Sigmoid colon (tissue), 7 donors: Measurements from ENCODE around the gene MYH7. TPM values are rescaled to one million over a fixed set of nuclear protein-coding genes. Genes with fewer than 3 reads are reported as not detected.

ENCODE experiments used
- DNase-seq: peaks from one replicate; pipeline ENCODE4 v3.0.0-alpha.2; 2019
- H3K27ac ChIP-seq, 4 donors: fragments of 200-600 bp; sonication (generic); one replicate each; pipeline ENCODE4 v1.5.1; 2016 to 2019; ENCODE audit warnings: mild to moderate bottlenecking in 1 of 4
- H3K27me3 ChIP-seq, 3 donors: fragments of 200-600 bp; sonication (generic); one replicate each; pipeline ENCODE4 v1.5.1; 2019; ENCODE audit warnings: mild to moderate bottlenecking in 1 of 3
- H3K36me3 ChIP-seq, 4 donors: fragments of 200-600 bp; sonication (generic); one replicate each; pipeline ENCODE4 v1.5.1; 2016 to 2019
- H3K4me1 ChIP-seq, 4 donors: fragments of 200-600 bp; sonication (generic); one replicate each; pipeline ENCODE4 v1.5.1; 2017 to 2019
- H3K4me3 ChIP-seq, 4 donors: fragments of 200-600 bp; sonication (generic); one replicate each; pipeline ENCODE4 v1.5.1; 2017 to 2019; ENCODE audit warnings: mild to moderate bottlenecking in 2 of 4, moderate library complexity in 1 of 4
- H3K9me3 ChIP-seq, 4 donors: fragments of 200-600 bp in 3 of 4; sonication (generic) in 3 of 4; one replicate each; pipeline versions ENCODE4 v1.5.1 to v1.6.1; 2013 to 2019
- EP300 ChIP-seq, 4 donors: sonication (generic); formaldehyde crosslinking; IDR thresholded peaks; one replicate each; pipeline ENCODE4 v1.6.1; 2017; ENCODE audit warnings: antibody characterized with exemption in 4 of 4
- POLR2A ChIP-seq, 2 donors: fragments of 450-650 bp; IDR thresholded peaks; one replicate each; pipeline ENCODE4 v1.6.1; 2016; ENCODE audit warnings: antibody characterized with exemption in 2 of 2, mild to moderate bottlenecking in 2 of 2, moderate library complexity in 2 of 2
- POLR2AphosphoS5 ChIP-seq, 4 donors: sonication (generic); formaldehyde crosslinking; IDR thresholded peaks; one replicate each; pipeline ENCODE4 v1.6.1; 2017; ENCODE audit warnings: antibody characterized with exemption in 4 of 4
- WGBS, 2 donors: extraction: QIAGEN DNeasy Blood & Tissue Kit; methylation state at CpG; one replicate each; pipeline ENCODE4 v1.1.7; 2013; 5-methylcytosine and 5-hydroxymethylcytosine counted together
- intact Hi-C: fragments of 100-400 bp; cut with DNase I; formaldehyde crosslinking; loops from one replicate; pipeline ENCODE4 v1.15.1; 2023
- polyA plus RNA-seq, 3 donors: library from polyadenylated mRNA; stranded (reverse); fragments of 200-250 nt; gene quantifications; one replicate each; pipeline ENCODE4 v1.2.3, GENCODE V29; 2013
- total RNA-seq, 4 donors: library from RNA; depleted of rRNA; stranded (reverse); fragments of >200 nt; gene quantifications; one replicate each; pipeline ENCODE4 v1.1.0, GENCODE V29; 2016
- TF ChIP-seq, protein P1 (sequence below), 4 experiments: fragments of 450-650 bp in 3 of 4; fragments of 200-600 bp in 1 of 4; IDR thresholded peaks; one replicate each; pipeline ENCODE4 v1.5.1; 2016 to 2019; ENCODE audit warnings: antibody characterized with exemption in 4 of 4, mild to moderate bottlenecking in 3 of 4, moderate library complexity in 2 of 4
- donor health status: healthy with polysubstance abuse.
- donor health status: Bipolar disorder and iron deficiency.
- donor health status: healthy.

The MYH7 gene
- total and polyA plus RNA-seq, 7 donors, result under 0.01 to 11.6 (median 0.28) TPM; not detected in 2

DNA sequence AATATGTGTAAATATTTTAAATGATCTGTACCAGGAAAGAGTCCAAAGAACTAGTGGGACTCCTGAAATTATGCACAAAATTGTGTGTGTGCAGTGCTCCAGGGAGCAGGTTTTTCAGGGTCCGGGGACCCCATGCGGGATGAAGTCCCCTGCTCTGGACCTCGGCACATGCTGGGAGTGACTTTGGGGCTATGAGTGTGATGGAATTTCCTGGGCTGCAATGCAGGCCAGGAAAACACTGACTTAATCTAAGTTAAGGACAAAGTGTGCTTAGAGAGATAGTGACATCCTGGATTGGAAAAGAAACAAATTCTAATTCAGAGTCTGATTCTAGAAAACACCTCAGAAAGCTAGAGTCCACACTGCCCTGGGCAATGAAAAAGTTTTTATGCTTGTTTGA is 21.2 kb downstream of the MYH7 start:
- 72% methylated on average over 3 of the region's 3 CpGs for WGBS, 2 donors
- Histone ChIP-seq H3K27me3 (no peaks in the 10 kb centered on the region), H3K27ac (no peak overlapping the region), H3K4me3 (no peak overlapping the region), H3K36me3 (no peaks in the 10 kb centered on the region), H3K4me1 (no peaks in the 10 kb centered on the region), H3K9me3 (no peaks in the 10 kb centered on the region)
- no peak for DNase-seq
- TF ChIP-seq POLR2A (IDR thresholded peaks at IDR 0.05), result no peak
- TF ChIP-seq EP300 (IDR thresholded peaks at IDR 0.05), result no peak
- TF ChIP-seq, protein P1, sequence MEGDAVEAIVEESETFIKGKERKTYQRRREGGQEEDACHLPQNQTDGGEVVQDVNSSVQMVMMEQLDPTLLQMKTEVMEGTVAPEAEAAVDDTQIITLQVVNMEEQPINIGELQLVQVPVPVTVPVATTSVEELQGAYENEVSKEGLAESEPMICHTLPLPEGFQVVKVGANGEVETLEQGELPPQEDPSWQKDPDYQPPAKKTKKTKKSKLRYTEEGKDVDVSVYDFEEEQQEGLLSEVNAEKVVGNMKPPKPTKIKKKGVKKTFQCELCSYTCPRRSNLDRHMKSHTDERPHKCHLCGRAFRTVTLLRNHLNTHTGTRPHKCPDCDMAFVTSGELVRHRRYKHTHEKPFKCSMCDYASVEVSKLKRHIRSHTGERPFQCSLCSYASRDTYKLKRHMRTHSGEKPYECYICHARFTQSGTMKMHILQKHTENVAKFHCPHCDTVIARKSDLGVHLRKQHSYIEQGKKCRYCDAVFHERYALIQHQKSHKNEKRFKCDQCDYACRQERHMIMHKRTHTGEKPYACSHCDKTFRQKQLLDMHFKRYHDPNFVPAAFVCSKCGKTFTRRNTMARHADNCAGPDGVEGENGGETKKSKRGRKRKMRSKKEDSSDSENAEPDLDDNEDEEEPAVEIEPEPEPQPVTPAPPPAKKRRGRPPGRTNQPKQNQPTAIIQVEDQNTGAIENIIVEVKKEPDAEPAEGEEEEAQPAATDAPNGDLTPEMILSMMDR (IDR thresholded peaks at IDR 0.05), result no peak
- no peak for TF ChIP-seq POLR2AphosphoS5 (IDR thresholded peaks at IDR 0.05)
- intact Hi-C loops, result no loop called here

DNA sequence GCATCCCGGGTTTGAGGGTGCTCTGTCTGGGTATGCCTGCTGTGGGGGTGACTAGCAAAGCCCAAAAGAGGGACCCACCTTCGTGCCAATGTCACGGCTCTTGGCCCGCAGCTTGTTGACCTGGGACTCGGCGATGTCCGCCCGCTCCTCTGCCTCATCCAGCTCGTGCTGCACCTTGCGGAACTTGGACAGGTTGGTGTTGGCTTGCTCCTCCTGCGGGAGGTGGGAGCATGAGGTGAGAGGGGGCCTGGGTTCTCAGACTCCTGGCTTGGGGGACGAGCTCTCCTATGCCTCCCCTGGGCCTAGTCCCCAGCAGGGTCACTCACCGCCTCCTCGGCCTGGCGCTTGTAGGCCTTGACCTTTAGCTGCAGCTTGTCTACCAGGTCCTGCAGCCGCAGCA is 21.8 kb downstream of the MYH7 start:
- intact Hi-C loops, result no loop called here

DNA sequence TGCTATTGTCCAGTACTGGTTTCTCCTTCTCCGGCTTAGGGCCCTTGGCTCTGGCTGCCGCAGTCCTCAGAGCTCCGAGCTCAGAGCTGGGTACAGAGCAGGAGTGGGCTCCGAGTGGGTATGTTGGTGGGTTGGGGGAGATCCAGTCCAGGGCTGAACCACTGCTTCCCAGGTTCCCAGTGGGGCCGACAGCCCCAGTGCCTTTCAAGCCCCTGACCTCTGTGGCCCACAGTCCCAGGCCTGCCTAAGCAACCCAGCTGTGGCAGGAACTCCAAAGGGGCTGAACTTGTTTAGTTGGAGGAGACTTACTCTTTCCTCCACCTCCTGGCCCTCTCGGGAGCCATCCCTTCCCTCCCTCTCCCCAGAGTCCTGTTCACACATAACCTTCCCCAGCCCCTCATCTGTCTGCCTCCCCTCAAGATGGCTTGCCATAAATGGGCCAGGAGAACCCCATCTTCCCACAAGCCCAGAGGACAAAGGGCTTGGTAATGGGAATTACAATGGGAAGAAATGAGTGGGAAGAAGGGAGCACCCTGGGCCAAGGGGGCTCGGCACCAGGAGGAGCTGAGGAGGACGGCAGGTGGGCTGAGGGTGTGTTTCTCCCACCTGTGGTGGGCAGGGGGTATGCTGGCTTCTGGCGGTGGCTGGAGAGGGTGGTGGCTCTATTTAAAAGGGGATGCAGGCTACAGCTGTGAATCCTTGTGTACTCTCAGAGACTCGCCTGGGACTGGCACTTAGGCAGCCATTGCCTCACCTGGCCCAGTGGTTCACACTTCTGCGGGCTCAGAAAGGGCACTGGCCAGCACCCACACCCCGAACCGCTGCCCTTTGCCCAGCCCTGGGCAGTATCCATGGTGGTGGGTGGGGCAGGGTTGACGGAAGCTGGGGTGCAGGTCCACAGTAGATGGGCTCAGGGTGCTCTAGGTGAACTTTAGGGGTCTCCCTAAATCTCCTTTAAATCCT is 23.6 kb downstream of the MYH7 start:
- Histone ChIP-seq H3K36me3 (no peaks in the 10 kb centered on the region), H3K4me3 (no peak overlapping the region), H3K9me3 (no peaks in the 10 kb centered on the region), H3K27me3 (peaks cover 0 to under 1% (median 0%) of the 10 kb centered on the region in 3 donors), H3K4me1 (no peaks in the 10 kb centered on the region), H3K27ac (no peak overlapping the region)
- 67 to 85% methylated on average over 14 of the region's 14 CpGs for WGBS, 2 donors
- intact Hi-C loops, result no loop called here
- TF ChIP-seq POLR2AphosphoS5 (IDR thresholded peaks at IDR 0.05) (no peak), EP300 (IDR thresholded peaks at IDR 0.05) (no peak), POLR2A (IDR thresholded peaks at IDR 0.05) (no peak)
- TF ChIP-seq, protein P1 (IDR thresholded peaks at IDR 0.05), result no peak
- no peak for DNase-seq

More for the DNA sequence above, 21.8 kb downstream of the MYH7 start:
- 92 to 93% methylated on average over 16 of the region's 16 CpGs for WGBS, 2 donors
- no peak for DNase-seq
- Histone ChIP-seq H3K36me3 (no peaks in the 10 kb centered on the region), H3K9me3 (no peaks in the 10 kb centered on the region), H3K27ac (no peak overlapping the region), H3K4me1 (no peaks in the 10 kb centered on the region), H3K4me3 (no peak overlapping the region), H3K27me3 (no peaks in the 10 kb centered on the region)
- TF ChIP-seq, protein P1 (IDR thresholded peaks at IDR 0.05), result no peak
- no peak for TF ChIP-seq POLR2A (IDR thresholded peaks at IDR 0.05)
- TF ChIP-seq POLR2AphosphoS5 (IDR thresholded peaks at IDR 0.05), result no peak
- no peak for TF ChIP-seq EP300 (IDR thresholded peaks at IDR 0.05)

DNA sequence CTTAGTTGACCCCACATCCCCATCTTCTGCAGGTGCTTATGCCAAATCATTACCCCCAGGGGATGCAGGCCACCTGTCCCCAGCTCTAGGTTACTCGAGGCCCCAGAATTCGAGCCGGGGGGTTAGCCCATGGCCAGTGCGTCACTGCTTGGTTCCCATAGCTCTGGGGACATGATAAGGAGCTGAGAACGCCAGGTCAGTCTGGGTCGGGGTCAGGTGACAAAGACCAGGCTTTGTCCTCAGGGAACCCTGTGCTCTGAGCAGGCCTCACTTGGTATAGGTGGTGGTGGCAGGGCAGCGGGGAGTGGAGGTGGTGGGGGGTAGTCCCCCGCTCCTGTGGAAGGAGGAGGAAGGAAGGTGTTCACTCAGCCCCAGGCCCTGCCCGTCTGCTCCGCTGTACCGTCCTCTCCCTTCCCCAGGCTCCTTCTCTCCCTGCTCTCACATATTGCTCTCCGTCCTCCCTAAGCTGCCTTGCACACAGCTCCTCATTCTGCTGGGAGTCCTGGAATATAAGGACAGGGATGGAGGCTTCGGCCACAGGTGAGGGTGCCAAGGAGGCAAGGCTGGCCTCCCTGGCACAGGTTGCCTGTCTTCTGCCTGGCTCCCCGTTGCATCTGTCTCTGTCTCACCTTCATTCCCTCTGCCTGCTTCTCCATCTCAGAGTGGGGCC is 25.4 kb downstream of the MYH7 start:
- H3K4me3 ChIP-seq, result no peak overlapping the region
- peaks cover 0 to 5% (median 0%) of the 10 kb centered on the region in 3 donors for H3K27me3 ChIP-seq
- H3K9me3 ChIP-seq, result no peaks in the 10 kb centered on the region
- no peaks in the 10 kb centered on the region for H3K4me1 ChIP-seq
- DNase-seq, result no peak
- WGBS, 2 donors, result 81 to 82% methylated on average over 14 of the region's 14 CpGs
- intact Hi-C loops, result no loop called here
- no peaks in the 10 kb centered on the region for H3K36me3 ChIP-seq
- H3K27ac ChIP-seq, result no peak overlapping the region
- TF ChIP-seq, protein P1 (IDR thresholded peaks at IDR 0.05), result no peak
- TF ChIP-seq POLR2A (IDR thresholded peaks at IDR 0.05) (no peak), EP300 (IDR thresholded peaks at IDR 0.05) (no peak), POLR2AphosphoS5 (IDR thresholded peaks at IDR 0.05) (no peak)
